Measurements from ENCODE around the gene PRRT3. TPM values are rescaled to one million over a fixed set of nuclear protein-coding genes. Genes with fewer than 3 reads are reported as not detected.

PRRT3 gene
- total RNA-seq = 11.8 and 13.5 TPM in 2 replicates

- H3K4me3 Mint-ChIP-seq = peak within 1 kb of the TSS; percentile 83
- intact Hi-C loops (cut with micrococcal nuclease) = loop anchor here (5.0 kb wide), 1 partner anchor 110 kb away; the partner anchor contains the start of gene RPUSD3
- H3K9me3 Mint-ChIP-seq = no peaks in the 10 kb centered on the region
- peak within 1 kb of the TSS; percentile 68 for H3K27ac Mint-ChIP-seq
- no peaks in the 10 kb centered on the region for H3K27me3 Mint-ChIP-seq
- peaks cover 12% of the 10 kb centered on the region for H3K4me1 Mint-ChIP-seq
- peaks cover 2% of the 10 kb centered on the region for H3K36me3 Mint-ChIP-seq (ENCODE audit: low read depth)
- DNase-seq = peak; percentile 90
Observed at GRCh38 chr3:9951962-9952805, at the start of gene PRRT3. TSS of gene PRRT3 (minus strand) at chr3:9952408. CDS start at chr3:9950115, 2,293 bp downstream.

GRCh38 chr3:10000686-10001085 is 48.5 kb upstream of the PRRT3 start:
- intact Hi-C loops (cut with micrococcal nuclease) = no loop called here
- no peak for DNase-seq
- Mint-ChIP-seq H3K27ac (peak overlapping the region; percentile 20), H3K9me3 (no peaks in the 10 kb centered on the region), H3K36me3 (ENCODE audit: low read depth) (peaks cover 46% of the 10 kb centered on the region), H3K27me3 (no peaks in the 10 kb centered on the region), H3K4me3 (no peak overlapping the region), H3K4me1 (peaks cover 2% of the 10 kb centered on the region)

- H3K27ac Mint-ChIP-seq = no peak overlapping the region
- intact Hi-C loops (cut with micrococcal nuclease) = no loop called here
- H3K4me1 Mint-ChIP-seq = peaks cover 6% of the 10 kb centered on the region
- no peak overlapping the region for H3K4me3 Mint-ChIP-seq
- H3K9me3 Mint-ChIP-seq = no peaks in the 10 kb centered on the region
- no peaks in the 10 kb centered on the region for H3K27me3 Mint-ChIP-seq
- no peak for DNase-seq
- H3K36me3 Mint-ChIP-seq (ENCODE audit: low read depth) = peaks cover 37% of the 10 kb centered on the region
Observed at GRCh38 chr3:9994086-9994844, 42.1 kb upstream of the PRRT3 start.

GRCh38 chr3:9986230-9986725 is 34.1 kb upstream of the PRRT3 start:
- H3K27ac Mint-ChIP-seq = peak overlapping the region; percentile 99
- intact Hi-C loops (cut with micrococcal nuclease) = loop anchor here (1.0 to 10.0 kb wide), 2 partner anchors 40 to 239 kb away; partner anchors contain the start of gene FANCD2
- H3K36me3 Mint-ChIP-seq (ENCODE audit: low read depth) = peaks cover 28% of the 10 kb centered on the region
- peak overlapping the region; percentile 97 for H3K4me3 Mint-ChIP-seq
- no peaks in the 10 kb centered on the region for H3K27me3 Mint-ChIP-seq
- DNase-seq = no peak
- no peaks in the 10 kb centered on the region for H3K9me3 Mint-ChIP-seq
- H3K4me1 Mint-ChIP-seq = peaks cover 31% of the 10 kb centered on the region

GRCh38 chr3:9980251-9980650 is 28.0 kb upstream of the PRRT3 start:
- DNase-seq = no peak
- H3K27me3 Mint-ChIP-seq = no peaks in the 10 kb centered on the region
- peaks cover 28% of the 10 kb centered on the region for H3K36me3 Mint-ChIP-seq (ENCODE audit: low read depth)
- intact Hi-C loops (cut with micrococcal nuclease) = loop anchor here (10.0 kb wide), 1 partner anchor 245 kb away; no protein-coding TSS in a partner anchor
- H3K27ac Mint-ChIP-seq = no peak overlapping the region
- H3K4me1 Mint-ChIP-seq = peaks cover 22% of the 10 kb centered on the region
- no peak overlapping the region for H3K4me3 Mint-ChIP-seq
- H3K9me3 Mint-ChIP-seq = no peaks in the 10 kb centered on the region

GRCh38 chr3:9978710-9979305 is 26.6 kb upstream of the PRRT3 start:
- H3K36me3 Mint-ChIP-seq (ENCODE audit: low read depth) = peaks cover 37% of the 10 kb centered on the region
- peak overlapping the region; percentile 70 for H3K27ac Mint-ChIP-seq

GRCh38 chr3:9976721-9977709 is 24.8 kb upstream of the PRRT3 start:
- DNase-seq = no peak
- no peak overlapping the region for H3K4me3 Mint-ChIP-seq
- H3K27me3 Mint-ChIP-seq = no peaks in the 10 kb centered on the region
- H3K4me1 Mint-ChIP-seq = peaks cover 20% of the 10 kb centered on the region
- intact Hi-C loops (cut with micrococcal nuclease) = no loop called here
- H3K27ac Mint-ChIP-seq = peak overlapping the region; percentile 75
- peaks cover 41% of the 10 kb centered on the region for H3K36me3 Mint-ChIP-seq (ENCODE audit: low read depth)
- no peaks in the 10 kb centered on the region for H3K9me3 Mint-ChIP-seq

More at GRCh38 chr3:9978710-9979305, 26.6 kb upstream of the PRRT3 start:
- H3K4me3 Mint-ChIP-seq = no peak overlapping the region
- intact Hi-C loops (cut with micrococcal nuclease) = no loop called here
- no peaks in the 10 kb centered on the region for H3K9me3 Mint-ChIP-seq
- peaks cover 22% of the 10 kb centered on the region for H3K4me1 Mint-ChIP-seq
- no peaks in the 10 kb centered on the region for H3K27me3 Mint-ChIP-seq
- no peak for DNase-seq

- Mint-ChIP-seq H3K27ac (no peak overlapping the region), H3K27me3 (no peaks in the 10 kb centered on the region), H3K36me3 (ENCODE audit: low read depth) (peaks cover 54% of the 10 kb centered on the region), H3K9me3 (no peaks in the 10 kb centered on the region), H3K4me3 (no peak overlapping the region), H3K4me1 (peaks cover 2% of the 10 kb centered on the region)
- no peak for DNase-seq
- intact Hi-C loops (cut with micrococcal nuclease) = no loop called here
Observed at GRCh38 chr3:9970020-9970652, 17.9 kb upstream of the PRRT3 start.

GRCh38 chr3:9969632-9970019 is 17.4 kb upstream of the PRRT3 start:
- H3K9me3 Mint-ChIP-seq = no peaks in the 10 kb centered on the region
- no peak overlapping the region for H3K4me3 Mint-ChIP-seq
- no peak overlapping the region for H3K27ac Mint-ChIP-seq
- H3K4me1 Mint-ChIP-seq = peaks cover 2% of the 10 kb centered on the region
- no peaks in the 10 kb centered on the region for H3K27me3 Mint-ChIP-seq
- peaks cover 50% of the 10 kb centered on the region for H3K36me3 Mint-ChIP-seq (ENCODE audit: low read depth)
- no peak for DNase-seq
- intact Hi-C loops (cut with micrococcal nuclease) = no loop called here

- H3K4me3 Mint-ChIP-seq = no peak overlapping the region
- H3K27ac Mint-ChIP-seq = no peak overlapping the region
- H3K27me3 Mint-ChIP-seq = no peaks in the 10 kb centered on the region
- H3K36me3 Mint-ChIP-seq (ENCODE audit: low read depth) = peaks cover 47% of the 10 kb centered on the region
- DNase-seq = no peak
- no peaks in the 10 kb centered on the region for H3K4me1 Mint-ChIP-seq
- H3K9me3 Mint-ChIP-seq = no peaks in the 10 kb centered on the region
- intact Hi-C loops (cut with micrococcal nuclease) = no loop called here
Observed at GRCh38 chr3:9966841-9967240, 14.6 kb upstream of the PRRT3 start.

- intact Hi-C loops (cut with micrococcal nuclease) = no loop called here
- Mint-ChIP-seq H3K9me3 (no peaks in the 10 kb centered on the region), H3K4me3 (no peak overlapping the region), H3K27me3 (no peaks in the 10 kb centered on the region), H3K4me1 (no peaks in the 10 kb centered on the region), H3K27ac (no peak overlapping the region), H3K36me3 (ENCODE audit: low read depth) (peaks cover 36% of the 10 kb centered on the region)
- no peak for DNase-seq
Observed at GRCh38 chr3:9965200-9965875, 13.1 kb upstream of the PRRT3 start.

GRCh38 chr3:9957214-9957613 is 5.0 kb upstream of the PRRT3 start:
- Mint-ChIP-seq H3K4me3 (no peak overlapping the region), H3K4me1 (peaks cover 2% of the 10 kb centered on the region), H3K36me3 (ENCODE audit: low read depth) (no peaks in the 10 kb centered on the region), H3K27me3 (no peaks in the 10 kb centered on the region), H3K27ac (no peak overlapping the region), H3K9me3 (no peaks in the 10 kb centered on the region)
- intact Hi-C loops (cut with micrococcal nuclease) = no loop called here
- DNase-seq = no peak

Measured in activated CD4-positive, alpha-beta T cell treated with anti-CD3 and anti-CD28 coated beads, Interleukin-2, amount 10 ng/mL, durations not matched to agents 24 days and 14 days (primary cell).